Liver (tissue), 9 donors: Measurements from ENCODE around the gene CCDC15. TPM values are rescaled to one million over a fixed set of nuclear protein-coding genes. Genes with fewer than 3 reads are reported as not detected.
A peak's percentile ranks its signal among the peaks of the same experiment; 100 is the strongest.

Source experiments
- DNase-seq: peaks from one replicate; pipeline ENCODE4 v3.0.0-alpha.2; 2017; ENCODE audit warnings: low spot score
- H3K27ac ChIP-seq, 2 donors: one replicate each; pipeline ENCODE4 v1.7.0; 2013; ENCODE audit warnings: inconsistent platforms in 2 of 2, low read length in 2 of 2, control low read depth in 1 of 2, low read depth in 1 of 2, mild to moderate bottlenecking in 1 of 2
- H3K27me3 ChIP-seq, 4 donors: one replicate each; pipeline versions ENCODE4 v1.6.1 to v1.7.0; 2013; ENCODE audit warnings: low read length in 3 of 4, inconsistent platforms in 1 of 4, mild to moderate bottlenecking in 1 of 4, moderate library complexity in 1 of 4; ENCODE audit not compliant: control insufficient read depth in 4 of 4, insufficient read depth in 4 of 4
- H3K36me3 ChIP-seq, 4 donors: one replicate each; pipeline versions ENCODE4 v1.6.1 to v1.7.0; 2013; ENCODE audit warnings: low read length in 3 of 4, mild to moderate bottlenecking in 3 of 4, low read depth in 1 of 4, moderate library complexity in 1 of 4; ENCODE audit not compliant: control insufficient read depth in 4 of 4, insufficient read depth in 3 of 4
- H3K4me1 ChIP-seq, 4 donors: one replicate each; pipeline versions ENCODE4 v1.6.1 to v1.7.0; 2013; ENCODE audit warnings: low read length in 3 of 4, mild to moderate bottlenecking in 3 of 4, moderate library complexity in 1 of 4; ENCODE audit not compliant: control insufficient read depth in 4 of 4, insufficient read depth in 4 of 4
- H3K4me3 ChIP-seq, 3 donors: one replicate each; pipeline versions ENCODE4 v1.6.1 to v1.7.0; 2013; ENCODE audit warnings: low read length in 3 of 3, control low read depth in 1 of 3, low read depth in 1 of 3, mild to moderate bottlenecking in 1 of 3
- H3K9ac ChIP-seq, 2 donors: one replicate each; pipeline ENCODE4 v1.7.0; 2013; ENCODE audit warnings: low read length in 2 of 2, mild to moderate bottlenecking in 2 of 2, moderate library complexity in 2 of 2, control low read depth in 1 of 2, low read depth in 1 of 2
- H3K9me3 ChIP-seq, 4 donors: one replicate each; pipeline versions ENCODE4 v1.6.1 to v1.7.0; 2013; ENCODE audit warnings: low read length in 3 of 4; ENCODE audit not compliant: control insufficient read depth in 4 of 4
- ATF3 ChIP-seq: IDR thresholded peaks from 2 replicates; pipeline ENCODE4 v1.6.1; 2016; ENCODE audit warnings: antibody characterized with exemption
- CTCF ChIP-seq: fragments of 150-350 bp; IDR thresholded peaks from 2 replicates; pipeline ENCODE4 v1.5.1; 2017; ENCODE audit warnings: improper control_type of control experiment, low read depth, low read length; ENCODE audit not compliant: missing input control
- FOXA1 ChIP-seq: IDR thresholded peaks from 2 replicates; pipeline ENCODE4 v1.6.1; 2016; ENCODE audit warnings: antibody characterized with exemption
- FOXA2 ChIP-seq: IDR thresholded peaks from 2 replicates; pipeline ENCODE4 v1.6.1; 2016; ENCODE audit warnings: antibody characterized with exemption
- GABPA ChIP-seq, 2 donors: IDR thresholded peaks in 1 of 2; conservative IDR thresholded peaks in 1 of 2; 2 replicates each; pipeline ENCODE4 v1.6.1; 2016; ENCODE audit warnings: antibody characterized with exemption in 2 of 2, mild to moderate bottlenecking in 1 of 2, moderate library complexity in 1 of 2
- HNF4A ChIP-seq, 2 donors: conservative IDR thresholded peaks; 2 replicates each; pipeline ENCODE4 v1.6.1; 2016; ENCODE audit warnings: antibody characterized with exemption in 2 of 2, mild to moderate bottlenecking in 2 of 2
- HNF4G ChIP-seq: IDR thresholded peaks from 2 replicates; pipeline ENCODE4 v1.6.1; 2016; ENCODE audit warnings: antibody characterized with exemption
- MAX ChIP-seq: IDR thresholded peaks from 2 replicates; pipeline ENCODE4 v1.6.1; 2016; ENCODE audit warnings: antibody characterized with exemption
- NR2F2 ChIP-seq: IDR thresholded peaks from 2 replicates; pipeline ENCODE4 v1.6.1; 2016; ENCODE audit warnings: antibody characterized with exemption
- SP1 ChIP-seq: IDR thresholded peaks from 2 replicates; pipeline ENCODE4 v1.6.1; 2018; ENCODE audit warnings: antibody characterized with exemption, mild to moderate bottlenecking
- TAF1 ChIP-seq: conservative IDR thresholded peaks from 2 replicates; pipeline ENCODE4 v1.6.1; 2016; ENCODE audit warnings: antibody characterized with exemption, mild to moderate bottlenecking
- YY1 ChIP-seq: IDR thresholded peaks from 2 replicates; pipeline ENCODE4 v1.6.1; 2016; ENCODE audit warnings: antibody characterized with exemption, mild to moderate bottlenecking
- ZBTB33 ChIP-seq: IDR thresholded peaks from 2 replicates; pipeline ENCODE4 v1.6.1; 2016; ENCODE audit warnings: antibody characterized with exemption
- WGBS: extraction: QIAGEN DNeasy Blood & Tissue Kit; methylation state at CpG from one replicate; pipeline ENCODE4 v1.1.7; 2013; 5-methylcytosine and 5-hydroxymethylcytosine counted together
- polyA plus RNA-seq, 2 donors: library from polyadenylated mRNA; stranded (reverse) in 1 of 2; unstranded in 1 of 2; fragments of 200-250 nt in 1 of 2; fragments of >200 nt in 1 of 2; fragmentation: Nextera tagmentation in 1 of 2; extraction: Ambion mirVana in 1 of 2; gene quantifications; one replicate each; pipeline versions ENCODE4 v1.2.1 to v1.2.3, GENCODE V29; 2013 to 2015
- total RNA-seq, 2 donors: library from RNA; depleted of rRNA; stranded (reverse); fragments of >200 nt; gene quantifications; one replicate each; pipeline ENCODE4 v1.2.3, GENCODE V29; 2014
- TF ChIP-seq, protein P1 (sequence below): IDR thresholded peaks from 2 replicates; pipeline ENCODE4 v1.6.1; 2016; ENCODE audit warnings: antibody characterized with exemption, mild to moderate bottlenecking
- donor health status: healthy.
- donor health status: healthy.
- donor health status: healthy.
- donor health status: healthy.
- donor health status: healthy.

CCDC15 gene
- total and polyA plus RNA-seq, 4 donors, result 0.35 to 3.5 (median 0.88) TPM

GRCh38 chr11:125071846-125072217 lies 117.8 kb downstream of the CCDC15 start:
- H3K9ac ChIP-seq, result no peak overlapping the region
- H3K9me3 ChIP-seq, result no peaks in the 10 kb centered on the region
- no peak for DNase-seq
- H3K27me3 ChIP-seq, result no peaks in the 10 kb centered on the region
- WGBS, result 77% methylated on average over 6 of the region's 6 CpGs
- H3K4me3 ChIP-seq, result no peak overlapping the region
- H3K4me1 ChIP-seq, result peaks cover 0 to 3% (median 0%) of the 10 kb centered on the region in 4 donors
- no peaks in the 10 kb centered on the region for H3K36me3 ChIP-seq
- no peak for TF ChIP-seq YY1
- TF ChIP-seq HNF4A (conservative IDR thresholded peaks at IDR 0.05), result no peak
- no peak for TF ChIP-seq FOXA1
- TF ChIP-seq TAF1, result no peak
- no peak for TF ChIP-seq MAX
- TF ChIP-seq ZBTB33, result no peak
- TF ChIP-seq FOXA2, result no peak
- TF ChIP-seq NR2F2, result no peak
- TF ChIP-seq CTCF, result no peak
- no peak for TF ChIP-seq HNF4G
- no peak for TF ChIP-seq SP1
- no peak for TF ChIP-seq ATF3
- TF ChIP-seq, protein P1, sequence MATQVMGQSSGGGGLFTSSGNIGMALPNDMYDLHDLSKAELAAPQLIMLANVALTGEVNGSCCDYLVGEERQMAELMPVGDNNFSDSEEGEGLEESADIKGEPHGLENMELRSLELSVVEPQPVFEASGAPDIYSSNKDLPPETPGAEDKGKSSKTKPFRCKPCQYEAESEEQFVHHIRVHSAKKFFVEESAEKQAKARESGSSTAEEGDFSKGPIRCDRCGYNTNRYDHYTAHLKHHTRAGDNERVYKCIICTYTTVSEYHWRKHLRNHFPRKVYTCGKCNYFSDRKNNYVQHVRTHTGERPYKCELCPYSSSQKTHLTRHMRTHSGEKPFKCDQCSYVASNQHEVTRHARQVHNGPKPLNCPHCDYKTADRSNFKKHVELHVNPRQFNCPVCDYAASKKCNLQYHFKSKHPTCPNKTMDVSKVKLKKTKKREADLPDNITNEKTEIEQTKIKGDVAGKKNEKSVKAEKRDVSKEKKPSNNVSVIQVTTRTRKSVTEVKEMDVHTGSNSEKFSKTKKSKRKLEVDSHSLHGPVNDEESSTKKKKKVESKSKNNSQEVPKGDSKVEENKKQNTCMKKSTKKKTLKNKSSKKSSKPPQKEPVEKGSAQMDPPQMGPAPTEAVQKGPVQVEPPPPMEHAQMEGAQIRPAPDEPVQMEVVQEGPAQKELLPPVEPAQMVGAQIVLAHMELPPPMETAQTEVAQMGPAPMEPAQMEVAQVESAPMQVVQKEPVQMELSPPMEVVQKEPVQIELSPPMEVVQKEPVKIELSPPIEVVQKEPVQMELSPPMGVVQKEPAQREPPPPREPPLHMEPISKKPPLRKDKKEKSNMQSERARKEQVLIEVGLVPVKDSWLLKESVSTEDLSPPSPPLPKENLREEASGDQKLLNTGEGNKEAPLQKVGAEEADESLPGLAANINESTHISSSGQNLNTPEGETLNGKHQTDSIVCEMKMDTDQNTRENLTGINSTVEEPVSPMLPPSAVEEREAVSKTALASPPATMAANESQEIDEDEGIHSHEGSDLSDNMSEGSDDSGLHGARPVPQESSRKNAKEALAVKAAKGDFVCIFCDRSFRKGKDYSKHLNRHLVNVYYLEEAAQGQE, result no peak
- H3K27ac ChIP-seq, result peak overlapping the region in 1 of 2 donors; percentile 52

DNA sequence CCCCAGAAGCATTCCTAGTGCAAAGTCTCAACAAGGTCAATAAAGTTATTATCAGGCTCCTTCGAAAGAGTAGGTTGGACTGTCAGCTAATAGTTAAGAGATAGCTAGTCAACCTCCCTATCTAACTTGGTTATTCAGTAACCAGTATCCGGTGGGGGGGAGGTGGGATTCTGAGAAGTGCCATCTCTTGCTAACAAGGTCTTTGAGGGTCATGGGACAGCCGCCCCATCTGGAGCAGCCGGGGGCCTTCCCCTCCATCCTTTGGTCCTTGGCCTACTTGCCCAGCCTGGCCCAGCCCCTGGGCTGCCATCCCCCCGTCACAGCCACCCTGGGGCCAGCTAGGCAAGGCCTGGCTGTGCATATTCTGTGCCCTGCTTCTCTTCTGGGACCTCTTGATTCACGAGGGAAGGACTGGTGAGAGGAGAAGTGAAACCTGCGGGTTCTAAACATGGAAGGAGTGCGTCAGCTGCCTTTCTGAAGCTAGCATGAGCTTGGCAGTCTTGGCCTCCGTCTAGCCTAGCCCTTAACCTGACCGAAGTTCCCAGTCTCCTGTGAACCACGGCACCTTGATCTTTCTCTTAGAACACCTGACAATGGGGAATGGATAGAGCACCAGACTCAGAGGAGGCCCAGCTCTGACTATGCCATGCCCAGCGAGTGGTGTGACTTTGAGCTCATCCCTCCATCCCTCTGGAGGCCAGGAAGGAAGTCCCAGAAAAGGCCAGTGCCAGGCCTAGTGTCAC lies 118.4 kb downstream of the CCDC15 start:
- peaks cover 0 to 3% (median 0%) of the 10 kb centered on the region in 4 donors for H3K4me1 ChIP-seq
- WGBS, result 78% methylated on average over 12 of the region's 12 CpGs
- no peak overlapping the region for H3K9ac ChIP-seq
- no peaks in the 10 kb centered on the region for H3K27me3 ChIP-seq
- no peaks in the 10 kb centered on the region for H3K9me3 ChIP-seq
- DNase-seq, result no peak
- no peaks in the 10 kb centered on the region for H3K36me3 ChIP-seq
- no peak overlapping the region for H3K4me3 ChIP-seq
- TF ChIP-seq FOXA1 (no peak), TAF1 (no peak), SP1 (no peak), YY1 (no peak), ZBTB33 (no peak), GABPA (IDR thresholded peaks at IDR 0.05 in 1 of 2, conservative IDR thresholded peaks at IDR 0.05 in 1 of 2) (no peak), MAX (no peak), FOXA2 (no peak)
- H3K27ac ChIP-seq, result no peak overlapping the region
